Measurements from ENCODE around the gene TANC1.

The TANC1 gene

DNA sequence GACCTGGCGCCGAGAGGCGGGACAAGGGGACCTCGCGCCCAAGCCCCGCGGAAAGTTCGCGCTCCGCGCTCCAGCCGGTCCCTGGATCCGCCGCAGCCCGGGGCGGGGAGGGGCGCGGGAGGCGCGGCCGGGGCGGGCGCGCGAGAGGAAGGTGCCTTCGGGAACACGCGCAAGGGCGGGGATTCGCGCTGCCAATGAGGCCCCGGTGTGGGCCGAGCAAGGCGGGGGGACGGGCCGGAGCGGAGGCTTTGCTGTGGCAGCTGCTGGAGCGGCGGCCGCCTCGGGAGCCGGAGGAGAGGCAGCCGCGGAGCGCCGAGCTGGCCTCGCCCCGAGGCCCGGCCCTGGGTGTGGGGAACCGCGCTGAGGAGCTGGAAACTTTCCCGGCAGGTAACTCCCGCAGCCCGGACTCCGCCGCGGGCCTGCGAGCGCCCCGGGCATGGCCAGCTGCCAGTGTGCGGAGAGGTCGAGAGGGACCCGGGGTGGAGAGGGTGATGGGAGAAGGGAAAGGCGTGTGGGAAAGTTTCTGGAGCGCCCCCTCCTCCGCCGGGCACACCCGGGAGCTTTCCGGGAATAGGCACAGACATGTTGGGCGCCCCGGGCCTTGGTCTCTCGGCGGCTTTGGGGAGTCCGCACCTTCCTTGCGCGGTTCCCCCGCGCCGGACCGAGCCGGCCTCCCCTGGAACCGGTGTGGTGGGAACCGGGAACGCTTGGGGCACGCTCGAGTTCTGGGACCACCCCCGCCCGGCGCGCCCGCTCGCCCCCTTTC is at the start of gene TANC1:
TANC1 (plus strand) TSS at position 245 of the 766 bp plus-strand sequence. CDS start 97,271 bp downstream, outside the sequence.
- DNase-seq = peak; percentile 47 to 81

GRCh38 chr2:158921599-158922408 is 46.6 kb upstream of the TANC1 start:
- no peak for DNase-seq

DNA sequence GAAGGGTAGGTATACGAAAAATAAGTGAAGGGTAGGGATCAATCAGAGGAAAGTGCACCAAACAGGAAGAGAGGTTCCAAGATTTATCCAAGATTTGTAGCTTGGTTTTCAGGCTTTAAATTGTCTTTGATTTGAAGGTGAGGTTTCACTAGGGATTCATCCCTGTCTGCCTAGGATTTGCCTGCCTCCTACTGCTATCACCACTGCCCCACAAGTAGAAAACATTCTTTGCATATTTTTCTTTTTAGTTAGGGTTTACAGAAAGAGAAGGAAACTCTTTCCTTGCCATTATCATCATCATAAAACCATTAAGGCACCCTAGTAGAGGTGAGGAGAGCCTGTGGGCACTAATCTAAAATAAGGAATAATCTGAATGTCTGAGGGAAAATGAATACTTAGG is 45.8 kb upstream of the TANC1 start:
- no peak for DNase-seq

DNA sequence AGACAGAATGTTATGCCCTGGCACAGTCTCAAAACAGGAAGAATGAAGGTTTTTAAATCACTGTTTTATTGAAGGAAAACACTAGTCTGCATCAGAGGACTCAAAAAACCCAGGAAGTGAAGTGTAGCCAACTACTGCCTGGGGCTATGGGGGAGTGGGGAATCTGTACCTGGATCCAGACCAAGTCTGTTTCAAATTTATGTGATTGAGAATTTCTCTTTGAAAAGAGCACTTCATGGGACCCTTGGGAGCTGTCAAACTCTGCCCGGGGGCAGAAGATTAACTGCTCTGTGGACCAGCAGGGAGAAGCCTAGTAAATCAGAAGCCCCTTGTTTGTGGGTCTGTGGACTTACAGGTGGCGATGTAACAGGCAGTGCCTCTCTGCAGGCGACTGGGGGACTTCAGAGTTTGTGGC is 45.3 kb upstream of the TANC1 start:
- no peak for DNase-seq

DNA sequence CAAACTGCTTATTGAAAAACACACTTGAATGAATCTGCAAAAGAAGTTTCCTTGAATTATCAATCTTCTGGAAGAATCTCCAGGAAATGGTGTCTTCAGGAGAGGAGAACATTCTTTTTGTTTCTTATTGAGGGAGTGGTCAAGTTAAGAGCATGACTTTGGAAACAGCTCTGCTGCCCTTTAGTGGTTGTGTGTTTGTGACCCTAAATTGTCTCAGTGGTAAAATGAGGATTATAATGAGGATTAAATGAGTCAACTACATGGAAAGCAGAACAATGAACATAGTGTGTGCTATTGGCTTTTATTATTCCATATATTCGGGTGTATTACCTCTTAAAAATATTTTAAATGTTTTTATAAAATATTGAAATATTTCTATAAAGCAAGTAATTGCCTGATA is 44.8 kb upstream of the TANC1 start:
- DNase-seq = no peak

GRCh38 chr2:158926478-158926948 is 41.9 kb upstream of the TANC1 start:
- DNase-seq = no peak

DNA sequence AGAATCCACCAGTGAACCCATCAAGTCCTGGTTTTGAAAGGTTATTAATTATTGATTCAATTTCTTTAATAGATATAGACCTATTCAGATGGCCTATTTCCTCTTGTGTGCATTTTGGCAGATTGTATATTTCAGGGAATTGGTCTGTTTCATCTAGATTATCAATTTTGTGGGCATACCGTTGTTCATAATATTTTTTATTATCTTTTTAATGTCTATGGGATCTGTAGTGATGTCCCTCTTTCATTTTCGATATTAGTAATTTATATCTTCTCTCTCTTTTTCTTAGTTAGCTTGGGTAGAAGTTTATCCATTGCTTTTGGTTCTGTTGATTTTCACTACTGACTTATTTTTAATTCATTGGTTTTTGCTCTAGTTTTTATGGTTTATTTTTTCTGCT is 39.9 kb upstream of the TANC1 start:
- no peak for DNase-seq

GRCh38 chr2:158928965-158929364 is 39.5 kb upstream of the TANC1 start:
- no peak for DNase-seq

- no peak for DNase-seq
Measured at GRCh38 chr2:158931572-158931971, 36.9 kb upstream of the TANC1 start.

GRCh38 chr2:158932131-158932645 is 36.3 kb upstream of the TANC1 start:
- no peak for DNase-seq

GRCh38 chr2:158934170-158934569 is 34.3 kb upstream of the TANC1 start:
- no peak for DNase-seq

DNA sequence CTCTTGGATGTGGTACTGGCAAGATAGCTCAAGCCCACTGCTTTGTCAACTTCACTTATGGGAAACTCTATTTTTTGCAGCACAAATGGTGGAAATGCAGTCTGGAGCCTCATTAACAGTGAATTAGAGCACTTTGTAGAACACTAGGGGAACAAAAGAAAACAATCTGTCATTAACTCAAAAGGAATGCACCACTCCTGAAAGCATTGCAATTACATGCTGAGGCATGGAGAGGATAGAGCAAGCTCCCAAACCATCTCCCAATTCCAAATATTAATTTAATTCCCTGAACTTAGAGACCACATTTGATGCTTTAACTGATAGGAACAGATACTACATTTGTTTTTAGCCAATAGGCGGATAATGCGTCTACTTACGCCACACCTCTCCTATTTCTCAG is 32.8 kb upstream of the TANC1 start:
- DNase-seq = no peak

DNA sequence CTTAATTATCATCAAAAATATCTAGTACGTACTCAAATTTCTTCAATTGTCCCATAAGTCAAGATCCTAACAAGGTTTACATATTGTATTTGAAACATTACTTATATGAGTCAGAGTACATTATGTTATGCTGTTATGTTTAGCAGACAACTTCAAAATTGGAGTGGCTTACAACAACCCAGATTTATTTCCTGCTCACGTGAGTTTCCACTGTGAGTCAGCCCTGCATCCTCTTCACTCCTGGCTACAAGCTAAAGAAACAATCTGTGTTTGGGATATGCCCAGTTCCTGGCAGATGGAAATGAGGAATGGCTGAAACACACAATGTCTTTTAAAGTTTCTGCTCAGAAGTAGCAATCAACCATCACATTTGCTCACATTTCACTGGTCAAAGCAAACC is 31.5 kb upstream of the TANC1 start:
- DNase-seq = no peak

DNA sequence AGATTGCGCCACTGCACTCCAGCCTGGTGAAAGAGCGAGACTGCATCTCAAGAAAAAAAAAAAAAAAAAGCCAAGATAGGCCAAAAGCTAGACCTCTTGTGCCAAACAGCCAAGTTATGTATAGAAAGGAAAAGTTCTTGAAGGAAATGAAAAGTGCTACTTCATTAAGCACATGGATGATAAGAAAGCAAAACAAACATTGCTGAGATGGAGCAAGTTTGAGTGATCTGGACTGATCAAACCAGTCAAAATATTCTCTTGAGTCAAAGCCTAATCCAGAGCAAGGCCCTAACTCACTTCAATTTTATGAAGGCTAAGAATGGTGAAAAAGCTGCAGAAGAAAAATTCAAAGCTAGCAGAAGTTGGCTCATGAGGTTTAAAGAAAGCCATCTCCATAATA is 28.1 kb upstream of the TANC1 start:
- DNase-seq = no peak

DNA sequence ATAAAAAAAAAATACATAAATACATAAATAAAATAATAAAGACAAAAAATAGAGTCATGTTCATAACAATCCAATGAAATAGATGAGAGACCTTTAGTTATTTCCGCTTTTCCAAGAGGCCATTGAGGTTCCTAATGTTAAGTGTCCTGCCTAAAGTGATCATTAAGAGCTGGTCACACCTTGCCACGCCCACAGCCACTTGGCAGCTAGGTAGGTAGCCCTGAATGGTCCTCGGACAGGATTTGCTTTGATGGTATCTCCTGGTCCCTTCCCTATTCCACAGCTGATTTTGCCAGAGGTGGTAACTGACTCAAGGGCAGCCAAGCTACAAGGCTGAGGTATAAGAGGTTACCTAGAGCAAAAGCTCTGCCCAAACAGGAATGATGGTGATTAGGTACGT is 24.5 kb upstream of the TANC1 start:
- no peak for DNase-seq

- DNase-seq = no peak
Measured at GRCh38 chr2:158948964-158949699, 19.3 kb upstream of the TANC1 start.

- no peak for DNase-seq
Measured at GRCh38 chr2:158953454-158953853, 15.0 kb upstream of the TANC1 start.

DNA sequence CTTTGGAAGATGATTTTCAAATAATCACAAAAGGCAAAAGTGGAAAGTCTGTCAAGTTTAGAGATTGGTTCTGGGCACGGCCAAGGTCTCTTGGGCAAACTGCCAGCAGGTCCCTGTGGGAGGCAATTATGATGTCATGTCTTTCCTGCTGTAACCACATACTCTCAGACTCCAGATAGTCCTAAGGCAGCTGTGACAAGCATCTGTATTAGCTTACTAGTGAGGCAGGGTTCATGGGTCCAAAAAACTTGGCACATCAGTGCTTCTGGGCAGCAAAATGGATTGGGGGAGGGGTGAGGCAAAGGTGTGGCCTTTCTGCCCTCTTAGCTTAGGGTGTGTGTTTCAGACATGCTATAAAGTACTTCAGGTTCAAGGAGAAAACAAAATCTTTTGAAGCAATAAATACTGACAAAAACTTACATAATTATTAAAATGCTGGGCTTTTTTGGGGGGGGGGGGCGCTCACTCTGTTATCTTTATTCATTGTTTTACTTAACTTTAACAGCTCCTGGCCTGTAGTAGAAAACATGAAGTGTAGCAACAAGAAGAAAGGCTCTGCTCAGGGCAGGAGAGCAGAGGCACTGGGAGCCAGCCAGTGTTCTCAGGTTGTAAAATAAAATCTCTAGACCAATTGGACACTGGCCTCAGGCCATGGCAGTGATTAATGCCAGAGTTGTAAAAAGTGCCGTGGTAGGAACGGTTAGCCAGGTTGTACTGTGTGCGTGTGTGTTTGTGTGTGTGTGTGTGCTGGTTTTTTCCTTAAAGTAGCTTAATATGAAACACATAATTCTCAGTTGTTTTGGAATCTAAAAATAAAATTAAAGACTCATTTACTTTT is 14.3 kb upstream of the TANC1 start:
- DNase-seq = peak; percentile 40 to 66

- no peak for DNase-seq
Measured at GRCh38 chr2:158955842-158956365, 12.5 kb upstream of the TANC1 start.

GRCh38 chr2:158958365-158958764 is 10.1 kb upstream of the TANC1 start:
- no peak for DNase-seq

DNA sequence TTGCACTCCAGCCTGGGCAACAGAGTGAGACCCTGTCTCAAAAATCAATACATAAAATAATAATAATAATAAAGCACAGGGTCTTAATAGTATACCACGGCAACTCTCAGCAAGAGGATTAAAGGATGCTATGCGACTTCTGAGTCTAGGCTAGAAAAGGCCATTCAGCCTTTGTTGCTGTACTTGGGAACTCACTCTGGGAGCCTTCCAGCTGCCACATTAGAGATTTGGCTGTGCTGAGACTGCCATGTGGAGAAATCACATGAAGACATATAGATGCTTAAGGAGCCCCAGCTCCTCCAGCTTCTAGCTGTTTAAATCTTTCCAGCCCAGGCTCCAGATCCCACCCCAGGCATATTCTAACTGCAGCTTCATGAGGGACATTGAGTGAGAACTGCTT is 8.2 kb upstream of the TANC1 start:
- DNase-seq = no peak

DNA sequence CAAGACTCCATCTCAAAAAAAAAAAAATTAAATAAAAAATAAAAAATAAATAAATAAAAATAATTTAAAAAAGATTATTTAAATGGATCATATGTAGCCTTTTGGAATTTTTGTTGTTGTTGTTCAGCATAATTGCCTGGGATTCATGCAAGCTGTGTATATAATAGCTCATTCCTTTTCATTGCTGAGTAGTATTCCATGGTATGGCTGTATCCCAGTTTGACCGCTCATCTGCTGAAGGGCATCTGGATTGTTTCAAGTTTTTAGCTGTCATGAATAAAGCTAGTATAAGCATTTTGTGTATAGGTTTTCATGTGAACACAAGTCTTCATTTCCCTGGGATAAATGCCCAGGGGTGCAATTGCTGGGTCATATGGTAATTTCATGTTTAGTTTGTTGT is 6.4 kb upstream of the TANC1 start:
- no peak for DNase-seq
